ENCODE data around the gene NDUFA9. TPM values are rescaled to one million over a fixed set of nuclear protein-coding genes. Genes with fewer than 3 reads are reported as not detected.

The NDUFA9 gene
- total and polyA plus RNA-seq, 9 of the 15 experiments (the other 6 are each of a cell fraction or from before 2014, with no cell fraction given), result 54.8 to 331 (median 108) TPM

- TF ChIP-seq MBD1 (CRISPR knock-in tag; IDR thresholded peaks at IDR 0.05), result no peak
- TF ChIP-seq ADNP (tag; IDR thresholded peaks at IDR 0.05), result no peak
- no peak for TF ChIP-seq ZBTB7A (IDR thresholded peaks at IDR 0.05; ENCODE audit: borderline replicate concordance, control insufficient read depth, low read depth, low read length)
- TF ChIP-seq, protein P1, sequence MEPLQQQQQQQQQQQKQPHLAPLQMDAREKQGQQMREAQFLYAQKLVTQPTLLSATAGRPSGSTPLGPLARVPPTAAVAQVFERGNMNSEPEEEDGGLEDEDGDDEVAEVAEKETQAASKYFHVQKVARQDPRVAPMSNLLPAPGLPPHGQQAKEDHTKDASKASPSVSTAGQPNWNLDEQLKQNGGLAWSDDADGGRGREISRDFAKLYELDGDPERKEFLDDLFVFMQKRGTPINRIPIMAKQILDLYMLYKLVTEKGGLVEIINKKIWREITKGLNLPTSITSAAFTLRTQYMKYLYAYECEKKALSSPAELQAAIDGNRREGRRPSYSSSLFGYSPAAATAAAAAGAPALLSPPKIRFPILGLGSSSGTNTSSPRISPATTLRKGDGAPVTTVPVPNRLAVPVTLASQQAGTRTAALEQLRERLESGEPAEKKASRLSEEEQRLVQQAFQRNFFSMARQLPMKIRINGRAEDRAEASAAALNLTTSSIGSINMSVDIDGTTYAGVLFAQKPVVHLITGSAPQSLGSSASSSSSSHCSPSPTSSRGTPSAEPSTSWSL (CRISPR knock-in tag; IDR thresholded peaks at IDR 0.05; ENCODE audit: borderline replicate concordance), result no peak
Observed at GRCh38 chr12:4653691-4654090, 4.8 kb downstream of the NDUFA9 start (continued).

DNA sequence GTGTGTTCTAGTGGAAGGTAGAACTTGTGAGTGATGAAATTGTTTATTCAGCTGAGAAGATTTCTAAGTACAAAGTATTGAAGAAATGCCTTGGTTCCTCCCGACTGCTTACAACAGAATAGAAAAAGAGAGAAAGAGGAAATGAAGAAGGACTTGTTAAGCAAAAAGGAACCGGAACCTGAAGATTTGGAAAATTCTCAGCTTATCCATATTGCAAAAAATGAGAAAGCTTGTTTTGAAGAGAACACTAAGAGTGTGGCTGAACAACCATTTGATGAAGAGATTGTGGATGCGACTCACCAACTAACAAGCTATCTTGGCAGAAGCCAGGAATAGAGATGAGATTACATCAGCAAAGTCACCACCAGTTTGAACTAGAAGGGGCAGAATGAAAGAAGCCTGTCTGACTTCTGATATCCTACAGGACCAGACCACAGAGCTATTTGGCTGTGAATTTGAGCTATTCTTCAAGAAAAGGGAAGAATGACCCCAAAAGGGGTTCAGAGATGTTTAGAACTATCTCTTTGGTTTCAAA lies 15.1 kb downstream of the NDUFA9 start:
- no peak overlapping the region for H3K9ac ChIP-seq (ENCODE audit: insufficient read depth in 1 of 2, low read depth in 2 of 2, low read length in 2 of 2)
- peaks cover 93% of the 10 kb centered on the region for H3K36me3 ChIP-seq (ENCODE audit: control insufficient read depth, insufficient read depth, low read length)
- H3K27ac ChIP-seq (ENCODE audit: extremely low read depth, low read depth, low read length), result no peak overlapping the region
- no peaks in the 10 kb centered on the region for H3K9me3 ChIP-seq (replicated peaks; ENCODE audit: control insufficient read depth, insufficient read depth, low read depth, low read length)
- no peak overlapping the region for H3K4me3 ChIP-seq
- no peak overlapping the region for H2AFZ ChIP-seq (ENCODE audit: low read depth, low read length)
- ATAC-seq (no peak), FAIRE-seq (no peak), DNase-seq (ENCODE audit: extremely low read depth in 1 of 4, low spot score in 3 of 4) (peak in 1 of 4 experiments; percentile 6)
- H3K9me1 ChIP-seq (ENCODE audit: control insufficient read depth, insufficient read depth, low read length), result no peaks in the 10 kb centered on the region
- in situ Hi-C loops (cut with MboI), result no loop called here
- no peaks in the 10 kb centered on the region for H3K79me2 ChIP-seq (ENCODE audit: control insufficient read depth, insufficient read depth, low read length)
- H3K4me1 ChIP-seq (replicated peaks in 1 of 2; ENCODE audit: control insufficient read depth in 2 of 2, insufficient read depth in 2 of 2, low read length in 2 of 2), result no peaks in the 10 kb centered on the region
- H3K4me2 ChIP-seq (ENCODE audit: insufficient read depth, low read length), result no peak overlapping the region
- intact Hi-C loops (cut with micrococcal nuclease), result no loop called here
- ChIA-PET CTCF (ENCODE audit: low intra/inter-chr PET ratio) (no interaction called here), POLR2A (no interaction called here)
- no TSS peak for BruUV-seq (replicated peaks)
- WGBS (ENCODE audit: insufficient coverage, low coverage, missing lambda C conversion rate), result 0% methylated on average over 2 of the region's 3 CpGs
- no peaks in the 10 kb centered on the region for H3K27me3 ChIP-seq (ENCODE audit: control insufficient read depth in 2 of 2, insufficient read depth in 2 of 2, low read length in 2 of 2)
- H4K20me1 ChIP-seq (replicated peaks; ENCODE audit: control insufficient read depth, insufficient read depth, low read length), result no peaks in the 10 kb centered on the region
- TF ChIP-seq, protein P2, sequence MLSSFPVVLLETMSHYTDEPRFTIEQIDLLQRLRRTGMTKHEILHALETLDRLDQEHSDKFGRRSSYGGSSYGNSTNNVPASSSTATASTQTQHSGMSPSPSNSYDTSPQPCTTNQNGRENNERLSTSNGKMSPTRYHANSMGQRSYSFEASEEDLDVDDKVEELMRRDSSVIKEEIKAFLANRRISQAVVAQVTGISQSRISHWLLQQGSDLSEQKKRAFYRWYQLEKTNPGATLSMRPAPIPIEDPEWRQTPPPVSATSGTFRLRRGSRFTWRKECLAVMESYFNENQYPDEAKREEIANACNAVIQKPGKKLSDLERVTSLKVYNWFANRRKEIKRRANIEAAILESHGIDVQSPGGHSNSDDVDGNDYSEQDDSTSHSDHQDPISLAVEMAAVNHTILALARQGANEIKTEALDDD (IDR thresholded peaks at IDR 0.05), result peak; percentile 42; the same call in 1 of the 2 replicates
- TF ChIP-seq, protein P3, sequence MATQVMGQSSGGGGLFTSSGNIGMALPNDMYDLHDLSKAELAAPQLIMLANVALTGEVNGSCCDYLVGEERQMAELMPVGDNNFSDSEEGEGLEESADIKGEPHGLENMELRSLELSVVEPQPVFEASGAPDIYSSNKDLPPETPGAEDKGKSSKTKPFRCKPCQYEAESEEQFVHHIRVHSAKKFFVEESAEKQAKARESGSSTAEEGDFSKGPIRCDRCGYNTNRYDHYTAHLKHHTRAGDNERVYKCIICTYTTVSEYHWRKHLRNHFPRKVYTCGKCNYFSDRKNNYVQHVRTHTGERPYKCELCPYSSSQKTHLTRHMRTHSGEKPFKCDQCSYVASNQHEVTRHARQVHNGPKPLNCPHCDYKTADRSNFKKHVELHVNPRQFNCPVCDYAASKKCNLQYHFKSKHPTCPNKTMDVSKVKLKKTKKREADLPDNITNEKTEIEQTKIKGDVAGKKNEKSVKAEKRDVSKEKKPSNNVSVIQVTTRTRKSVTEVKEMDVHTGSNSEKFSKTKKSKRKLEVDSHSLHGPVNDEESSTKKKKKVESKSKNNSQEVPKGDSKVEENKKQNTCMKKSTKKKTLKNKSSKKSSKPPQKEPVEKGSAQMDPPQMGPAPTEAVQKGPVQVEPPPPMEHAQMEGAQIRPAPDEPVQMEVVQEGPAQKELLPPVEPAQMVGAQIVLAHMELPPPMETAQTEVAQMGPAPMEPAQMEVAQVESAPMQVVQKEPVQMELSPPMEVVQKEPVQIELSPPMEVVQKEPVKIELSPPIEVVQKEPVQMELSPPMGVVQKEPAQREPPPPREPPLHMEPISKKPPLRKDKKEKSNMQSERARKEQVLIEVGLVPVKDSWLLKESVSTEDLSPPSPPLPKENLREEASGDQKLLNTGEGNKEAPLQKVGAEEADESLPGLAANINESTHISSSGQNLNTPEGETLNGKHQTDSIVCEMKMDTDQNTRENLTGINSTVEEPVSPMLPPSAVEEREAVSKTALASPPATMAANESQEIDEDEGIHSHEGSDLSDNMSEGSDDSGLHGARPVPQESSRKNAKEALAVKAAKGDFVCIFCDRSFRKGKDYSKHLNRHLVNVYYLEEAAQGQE (IDR thresholded peaks at IDR 0.05; ENCODE audit: borderline replicate concordance), result peak; percentile 55; the same call in 1 of the 2 replicates
- TF ChIP-seq, protein P3 (CRISPR knock-in tag; IDR thresholded peaks at IDR 0.05; ENCODE audit: low read depth), result no peak
- TF ChIP-seq ARID1B (IDR thresholded peaks at IDR 0.05), result 0 out of 2 replicates have a peak, but pooled peaks have one; percentile 7
